ES-I3 (cell line): ENCODE results near the gene IFNGR1.

Source experiments
- H3K36me3 ChIP-seq: 2 replicates; pipeline ENCODE4 v1.6.1; 2013; ENCODE audit warnings: mild to moderate bottlenecking, low read length, control low read depth, moderate library complexity; ENCODE audit not compliant: insufficient read depth
- H3K4me1 ChIP-seq: 2 replicates; pipeline ENCODE4 v1.6.1; 2013; ENCODE audit warnings: mild to moderate bottlenecking, control low read depth, low read length; ENCODE audit not compliant: insufficient read depth
- H3K9ac ChIP-seq: 2 replicates; pipeline ENCODE4 v1.6.1; 2013; ENCODE audit warnings: low read depth, mild to moderate bottlenecking, low read length, moderate library complexity
- H3K9me3 ChIP-seq: 2 replicates; pipeline ENCODE4 v1.6.1; 2013; ENCODE audit warnings: mild to moderate bottlenecking, low read length, moderate library complexity; ENCODE audit not compliant: control insufficient read depth, insufficient read depth

IFNGR1 gene

DNA sequence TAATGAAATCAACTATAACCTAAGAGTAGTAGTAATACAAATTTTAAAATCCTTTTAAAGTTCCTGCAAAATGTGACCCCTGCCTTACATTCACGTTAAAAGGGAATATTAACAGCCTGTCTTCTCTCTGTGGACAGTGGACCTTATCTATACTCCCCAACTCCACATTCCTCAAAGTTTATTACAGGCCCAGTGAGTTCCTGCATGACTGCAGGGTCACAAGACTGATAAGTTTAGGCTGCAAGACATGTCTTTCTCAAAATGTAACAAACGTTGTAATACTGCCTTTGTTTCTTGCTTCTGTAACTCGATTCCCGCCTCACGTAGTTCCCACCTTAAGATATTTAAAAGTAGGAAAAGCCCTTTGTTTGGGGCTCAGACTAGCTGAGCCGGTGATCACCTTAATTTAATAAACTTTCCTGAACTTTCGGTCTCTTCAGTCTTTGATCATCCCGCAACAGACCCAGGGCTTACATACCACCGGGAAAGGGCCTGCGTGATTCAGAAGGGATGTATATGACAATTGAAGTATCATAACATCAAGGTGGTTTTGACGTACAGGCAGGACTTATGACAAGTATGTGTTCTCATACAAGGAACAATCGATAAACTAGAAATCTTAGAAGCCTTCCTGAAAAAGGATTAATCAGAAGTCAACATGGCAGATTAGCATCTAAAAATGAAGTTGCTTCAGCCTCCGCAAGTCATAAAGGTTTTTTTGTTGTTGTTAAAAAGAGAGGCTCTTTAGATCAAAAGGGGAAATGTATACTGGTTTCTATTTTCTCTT is 48.7 kb downstream of the IFNGR1 start:
- H3K36me3 ChIP-seq = no peaks in the 10 kb centered on the region
- H3K9me3 ChIP-seq = peaks cover 6% of the 10 kb centered on the region; the same call in 1 of the 2 replicates
- H3K4me1 ChIP-seq = no peaks in the 10 kb centered on the region
- no peak overlapping the region for H3K9ac ChIP-seq

DNA sequence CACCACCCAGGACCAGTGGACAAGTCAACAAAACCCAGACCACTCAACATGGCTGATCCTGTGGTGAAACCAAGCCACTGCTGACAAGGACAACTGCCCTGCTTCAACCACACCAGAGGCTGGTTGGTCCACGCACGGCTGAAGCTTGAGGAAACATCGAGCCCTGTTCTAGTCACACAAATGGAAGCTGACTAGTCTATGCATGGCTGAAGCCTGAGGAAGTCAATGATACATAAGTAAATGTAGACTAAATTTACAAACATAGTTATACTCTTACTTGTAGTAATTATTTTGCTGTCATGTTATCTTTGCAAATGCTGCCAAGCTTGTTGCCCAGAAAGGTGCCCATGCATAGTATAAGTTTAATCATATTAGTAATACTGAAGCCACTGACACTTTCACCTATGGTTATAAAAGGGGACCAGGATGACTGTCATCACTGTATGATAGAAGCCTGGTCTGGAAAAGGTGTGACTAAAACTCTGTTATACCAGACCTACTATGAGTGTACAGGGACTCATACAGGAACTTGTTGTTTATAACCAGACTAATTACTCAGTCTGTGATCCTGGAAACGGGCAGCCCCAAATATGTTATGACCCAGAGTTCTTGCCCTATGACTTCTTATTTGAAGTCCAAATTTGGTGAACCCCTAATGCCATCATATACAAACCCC is 51.3 kb downstream of the IFNGR1 start:
- peaks cover 8% of the 10 kb centered on the region; the same call in 1 of the 2 replicates for H3K9me3 ChIP-seq
- H3K4me1 ChIP-seq = no peaks in the 10 kb centered on the region
- H3K9ac ChIP-seq = no peak overlapping the region
- no peaks in the 10 kb centered on the region for H3K36me3 ChIP-seq

DNA sequence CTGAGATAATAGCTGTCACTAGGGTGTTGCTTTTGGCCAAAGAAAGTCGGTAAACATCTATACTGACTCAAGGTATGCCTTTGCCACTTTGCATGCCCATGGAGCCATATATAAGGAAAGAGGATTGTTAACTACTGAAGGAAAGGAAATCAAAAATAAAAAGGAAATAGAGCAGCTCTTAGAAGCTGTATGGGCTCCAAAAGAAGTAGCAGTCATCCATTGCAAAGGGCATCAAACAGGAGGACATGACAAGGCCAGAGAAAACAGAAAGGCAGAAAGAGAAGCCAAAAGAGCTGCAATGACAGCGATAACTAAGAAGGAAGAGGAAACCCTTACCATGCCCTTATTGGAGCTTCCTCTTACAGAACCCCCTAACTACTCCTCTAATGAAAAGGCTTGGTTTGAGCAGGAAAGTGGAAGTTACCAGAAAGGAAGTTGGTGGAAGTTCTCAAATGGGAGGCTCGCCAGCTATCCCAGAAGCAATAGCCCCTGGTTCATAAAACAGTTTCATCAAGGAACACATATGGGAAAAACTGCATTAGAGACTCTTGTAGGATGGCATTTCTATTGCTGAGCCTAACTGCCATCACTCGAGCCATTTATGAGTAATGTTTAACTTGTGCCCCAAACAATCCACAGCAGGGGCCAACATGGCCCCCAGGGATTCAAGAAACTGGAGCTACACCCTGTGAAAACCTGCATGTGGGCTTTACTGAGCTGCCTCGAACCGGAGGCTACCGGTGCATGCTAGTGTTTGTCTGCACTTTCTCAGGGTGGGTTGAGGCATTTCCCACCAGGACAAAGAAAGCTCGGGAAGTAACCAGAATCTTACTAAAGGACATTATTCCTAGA is 52.7 kb downstream of the IFNGR1 start:
- H3K4me1 ChIP-seq = no peaks in the 10 kb centered on the region
- no peaks in the 10 kb centered on the region for H3K36me3 ChIP-seq
- H3K9ac ChIP-seq = no peak overlapping the region
- peaks cover 8% of the 10 kb centered on the region; the same call in 1 of the 2 replicates for H3K9me3 ChIP-seq

DNA sequence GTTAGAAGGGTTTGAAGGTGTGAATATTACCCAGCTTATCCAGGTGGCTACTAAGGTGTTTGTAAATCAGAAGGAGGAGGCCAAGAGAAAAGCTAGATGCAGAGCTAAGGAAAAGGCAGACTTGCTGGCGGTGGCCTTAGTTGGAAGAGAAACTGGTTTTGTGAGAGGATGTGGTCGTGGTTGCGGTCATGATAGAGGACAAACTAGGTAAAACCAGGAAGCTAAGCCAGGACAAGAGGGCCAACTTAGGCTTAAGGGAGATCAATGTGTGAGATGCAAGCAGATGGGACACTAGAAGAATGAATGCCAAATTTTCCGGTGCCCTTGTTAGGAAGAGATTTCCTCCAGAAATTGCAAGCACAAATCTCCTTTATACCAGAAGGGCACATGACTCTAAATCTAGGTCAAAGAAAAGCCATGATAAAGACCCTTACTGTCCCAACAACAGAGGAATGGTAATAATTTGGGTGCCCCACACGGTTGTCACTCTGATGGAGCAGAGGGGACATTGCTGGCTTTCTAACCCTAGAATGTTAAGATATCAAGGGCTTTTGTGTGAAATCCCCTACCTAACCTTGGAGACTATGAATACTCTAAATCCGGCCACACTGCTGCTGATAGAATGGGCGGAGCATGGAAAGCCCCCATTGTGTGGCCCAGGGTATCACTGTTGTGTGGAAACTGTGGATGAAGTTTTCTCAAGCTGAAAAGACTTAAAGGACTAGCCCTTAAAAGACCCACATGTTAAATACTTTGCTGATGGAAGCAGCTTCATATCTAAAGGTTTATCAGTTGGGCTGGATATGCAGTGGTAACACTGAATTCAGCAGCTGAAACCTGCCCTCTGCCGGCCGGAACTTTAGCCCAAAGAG is 53.6 kb downstream of the IFNGR1 start:
- Histone ChIP-seq H3K4me1 (no peaks in the 10 kb centered on the region), H3K36me3 (no peaks in the 10 kb centered on the region), H3K9me3 (peaks cover 8% of the 10 kb centered on the region; the same call in 1 of the 2 replicates), H3K9ac (no peak overlapping the region)

DNA sequence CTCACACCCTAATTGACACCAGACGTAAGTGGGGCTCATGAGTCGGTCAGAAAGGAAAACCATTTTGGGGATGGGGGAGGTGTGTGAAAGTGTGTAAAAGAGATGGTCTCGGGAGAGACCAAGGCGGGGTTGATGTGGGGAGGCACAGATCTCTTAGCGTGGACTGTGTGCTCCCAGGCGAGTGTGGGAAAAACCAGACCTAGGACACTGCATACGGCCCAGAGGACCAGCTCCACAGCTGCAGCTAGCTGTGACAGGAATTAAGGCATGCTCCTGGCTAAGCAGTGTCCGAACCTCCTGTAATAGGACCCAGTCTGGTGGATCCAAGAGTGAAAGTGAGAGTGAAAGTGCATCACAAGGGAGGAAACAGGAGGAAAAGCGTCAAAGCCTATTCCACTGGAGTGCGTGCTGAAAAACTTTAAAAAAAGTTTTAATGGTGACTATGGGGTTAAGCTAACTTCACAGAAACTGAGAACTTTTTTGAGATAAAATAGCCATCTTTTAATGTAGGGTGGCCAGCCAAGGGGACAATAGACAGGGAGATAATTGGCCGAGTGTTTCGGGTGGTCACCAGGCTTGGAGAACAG is 55.4 kb downstream of the IFNGR1 start:
- Histone ChIP-seq H3K9me3 (peaks cover 8% of the 10 kb centered on the region; the same call in 1 of the 2 replicates), H3K4me1 (no peaks in the 10 kb centered on the region), H3K36me3 (no peaks in the 10 kb centered on the region), H3K9ac (no peak overlapping the region)

DNA sequence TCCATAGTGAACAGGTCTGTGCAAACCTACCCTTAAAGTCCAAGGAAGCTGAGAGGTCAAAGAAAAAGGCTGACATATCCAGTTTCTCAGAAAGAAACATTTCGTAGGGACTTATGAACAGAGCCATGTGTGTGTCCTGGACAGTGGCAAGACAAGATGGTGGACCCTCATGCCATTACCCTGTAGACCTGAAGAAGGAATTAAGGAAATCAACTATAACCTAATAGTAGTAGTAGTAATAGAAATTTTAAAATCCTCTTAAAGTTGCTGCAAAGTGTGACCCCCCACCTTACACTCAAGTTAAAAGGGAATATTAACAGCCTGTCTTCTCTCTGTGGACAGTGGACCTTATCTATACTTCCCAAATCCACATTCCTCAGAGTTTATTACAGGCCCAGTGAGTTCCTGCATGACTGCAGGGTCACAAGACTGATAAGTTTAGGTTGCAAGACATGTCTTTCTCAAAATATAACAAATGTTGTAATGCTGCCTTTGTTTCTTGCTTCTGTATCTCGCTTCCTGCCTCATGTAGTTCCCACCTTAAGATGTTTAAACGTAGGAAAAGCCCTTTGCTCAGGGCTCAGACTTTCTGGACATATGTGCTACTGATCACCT is 56.4 kb downstream of the IFNGR1 start:
- no peaks in the 10 kb centered on the region for H3K36me3 ChIP-seq
- H3K9me3 ChIP-seq = peaks cover 8% of the 10 kb centered on the region; the same call in 1 of the 2 replicates

DNA sequence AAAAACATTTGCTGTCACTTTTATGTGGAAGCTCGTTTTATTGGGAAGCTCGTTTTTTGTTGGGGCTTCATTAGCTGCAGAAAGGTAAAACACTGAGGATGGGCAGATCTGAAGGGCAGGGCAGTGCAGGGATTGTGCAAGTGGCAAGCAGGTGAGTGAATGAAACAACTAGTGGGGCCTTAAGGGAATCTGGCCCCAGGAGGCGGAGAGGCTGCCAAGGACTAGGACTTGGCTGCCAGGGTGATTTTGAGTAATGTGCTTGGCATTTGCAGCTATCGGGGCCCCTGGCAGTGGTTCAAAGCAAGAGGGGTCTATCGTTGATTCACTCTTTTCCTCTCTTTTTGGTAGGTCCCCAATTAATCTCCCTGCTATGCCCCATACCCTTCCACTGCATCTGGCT is 57.2 kb downstream of the IFNGR1 start:
- Histone ChIP-seq H3K4me1 (no peaks in the 10 kb centered on the region), H3K9ac (no peak overlapping the region), H3K9me3 (peaks cover 8% of the 10 kb centered on the region; the same call in 1 of the 2 replicates), H3K36me3 (no peaks in the 10 kb centered on the region)

More for the DNA sequence above, 56.4 kb downstream of the IFNGR1 start:
- Histone ChIP-seq H3K9ac (no peak overlapping the region), H3K4me1 (no peaks in the 10 kb centered on the region)

DNA sequence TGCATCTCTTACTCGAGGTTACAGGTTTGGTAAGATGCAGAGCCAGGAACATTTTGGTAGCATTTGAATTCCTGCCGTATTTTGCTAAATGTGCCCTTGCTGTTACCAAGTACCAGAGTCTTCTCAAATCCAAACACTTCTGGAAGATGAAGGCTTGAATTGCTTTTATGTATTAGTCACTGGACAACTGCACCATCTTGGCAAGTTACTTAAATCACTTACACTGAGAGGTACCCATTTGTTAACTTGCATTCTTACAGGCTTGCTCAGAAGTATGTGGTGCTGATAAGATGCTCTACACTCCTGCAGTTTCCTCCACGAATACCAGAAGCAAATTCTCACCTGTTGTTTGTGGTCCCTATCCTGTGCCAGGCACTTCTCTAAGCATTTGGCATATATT is 58.4 kb downstream of the IFNGR1 start:
- no peaks in the 10 kb centered on the region for H3K4me1 ChIP-seq
- H3K36me3 ChIP-seq = no peaks in the 10 kb centered on the region
- no peak overlapping the region for H3K9ac ChIP-seq
- peaks cover 12% of the 10 kb centered on the region; the same call in 1 of the 2 replicates for H3K9me3 ChIP-seq

DNA sequence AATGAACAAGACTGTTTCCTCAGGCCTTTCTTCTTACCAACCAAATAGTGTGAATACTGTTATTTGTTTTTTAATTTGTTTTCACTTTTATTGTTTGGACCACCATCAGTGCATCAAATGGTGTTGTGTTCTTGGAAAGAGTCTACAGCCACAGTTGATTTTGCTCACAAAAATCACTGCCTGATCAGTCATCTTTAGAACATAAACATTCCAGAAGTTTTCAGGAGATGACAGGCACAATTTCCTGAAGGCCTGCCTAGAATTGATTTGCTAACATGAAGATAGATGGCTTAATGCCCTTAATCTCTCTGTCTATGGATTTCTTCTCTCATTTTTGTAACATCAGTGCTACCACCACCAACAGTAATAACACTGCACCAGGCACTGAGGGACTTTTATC is 59.3 kb downstream of the IFNGR1 start:
- no peak overlapping the region for H3K9ac ChIP-seq
- peaks cover 10% of the 10 kb centered on the region; the same call in 1 of the 2 replicates for H3K9me3 ChIP-seq
- H3K4me1 ChIP-seq = no peaks in the 10 kb centered on the region
- H3K36me3 ChIP-seq = no peaks in the 10 kb centered on the region

DNA sequence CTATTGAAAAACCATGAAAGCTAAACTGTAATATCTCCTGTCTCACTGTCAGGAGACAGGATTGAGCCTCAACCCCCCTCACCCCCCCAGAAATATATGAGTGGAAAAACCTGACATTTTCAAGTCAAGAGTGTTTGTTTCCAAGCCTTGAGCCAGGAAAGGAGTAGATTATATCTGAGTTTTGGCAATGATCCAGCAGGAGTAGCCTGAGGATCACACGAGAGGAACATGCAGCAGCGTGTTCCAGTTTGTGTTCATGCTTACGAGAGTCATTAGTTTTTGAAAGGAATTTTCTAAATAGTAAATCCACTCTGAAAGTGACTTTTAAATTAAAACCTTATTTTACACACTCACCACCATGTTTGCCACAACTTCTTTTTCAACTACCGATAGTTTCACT is 61.6 kb downstream of the IFNGR1 start:
- Histone ChIP-seq H3K9ac (no peak overlapping the region), H3K9me3 (peaks cover 3% of the 10 kb centered on the region; the same call in 1 of the 2 replicates), H3K4me1 (no peaks in the 10 kb centered on the region), H3K36me3 (no peaks in the 10 kb centered on the region)

DNA sequence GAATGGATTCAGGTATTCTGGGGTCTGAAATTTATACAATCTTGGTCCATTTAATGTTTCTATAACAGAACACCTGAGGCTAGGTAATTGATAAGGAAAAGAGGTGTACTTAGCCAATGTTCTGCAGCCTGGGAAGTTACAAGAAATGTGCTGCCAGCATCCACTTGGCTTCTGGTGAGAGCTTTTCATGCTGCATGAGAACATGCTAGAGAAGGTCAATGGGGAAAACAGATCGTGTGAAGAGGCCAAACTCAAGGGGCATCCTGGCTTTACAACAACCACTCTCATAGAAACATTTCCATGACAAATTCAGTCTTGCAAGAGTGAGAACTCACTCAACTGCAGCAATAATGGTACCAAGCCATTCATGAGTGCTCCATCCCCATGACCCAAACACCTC is 62.5 kb downstream of the IFNGR1 start:
- no peaks in the 10 kb centered on the region for H3K4me1 ChIP-seq
- no peaks in the 10 kb centered on the region for H3K36me3 ChIP-seq
- peaks cover 3% of the 10 kb centered on the region; the same call in 1 of the 2 replicates for H3K9me3 ChIP-seq
- no peak overlapping the region for H3K9ac ChIP-seq

DNA sequence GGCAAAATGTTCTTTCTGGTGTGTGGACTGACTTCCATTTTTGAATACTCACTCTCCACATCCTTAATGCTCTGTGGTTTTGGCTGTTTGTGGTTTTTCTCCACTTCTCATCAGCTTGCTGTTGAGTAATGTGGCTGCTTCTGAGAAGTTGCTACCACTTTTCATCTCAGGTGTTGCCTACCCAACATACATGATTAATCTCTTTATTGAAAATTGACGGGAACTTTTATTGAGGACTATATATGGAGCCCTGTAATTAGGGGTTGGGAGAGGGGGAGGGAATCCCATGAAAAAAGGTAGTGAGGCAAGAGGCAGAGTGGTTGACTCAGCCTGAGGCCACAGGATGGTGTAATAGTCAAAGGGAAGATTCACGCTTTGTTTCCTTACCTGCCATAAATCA is 63.4 kb downstream of the IFNGR1 start:
- Histone ChIP-seq H3K9ac (no peak overlapping the region), H3K9me3 (peaks cover 3% of the 10 kb centered on the region; the same call in 1 of the 2 replicates), H3K4me1 (no peaks in the 10 kb centered on the region), H3K36me3 (no peaks in the 10 kb centered on the region)

DNA sequence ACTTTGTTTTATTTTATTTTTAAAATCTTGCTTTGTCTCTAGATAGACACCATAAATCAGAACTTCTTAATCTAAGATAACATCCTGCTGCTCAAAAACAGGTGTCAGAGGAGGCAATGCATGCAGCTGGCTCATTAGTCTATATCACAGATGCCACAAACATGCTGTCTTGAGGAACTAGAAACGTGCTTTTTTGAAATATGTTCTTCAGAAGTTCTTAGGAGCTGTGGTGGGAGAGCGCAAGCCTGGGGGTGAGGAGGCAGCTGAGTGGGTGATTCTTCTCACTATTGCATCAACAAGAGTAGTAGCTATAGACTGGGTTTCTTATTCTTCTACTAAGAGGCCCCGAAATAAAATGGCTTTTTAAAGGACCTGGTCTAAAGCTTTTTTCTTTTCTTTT is 69.1 kb downstream of the IFNGR1 start:
- Histone ChIP-seq H3K9ac (no peak overlapping the region), H3K4me1 (no peaks in the 10 kb centered on the region; the same call in 1 of the 2 replicates), H3K9me3 (no peaks in the 10 kb centered on the region; the same call in 1 of the 2 replicates), H3K36me3 (no peaks in the 10 kb centered on the region)
